SJCRH30 (cell line): ENCODE data around the gene LYAR. TPM values are rescaled to one million over a fixed set of nuclear protein-coding genes. Genes with fewer than 3 reads are reported as not detected.

Experiments
- DNase-seq, 2 experiments: peaks; one replicate each; pipeline ENCODE4 v3.0.0-alpha.2; 2015 to 2020
- H3K27ac ChIP-seq: fragments of 250-450 bp; sonication (Bioruptor Pico); 2 replicates; pipeline ENCODE4 v1.5.1; 2020; ENCODE audit warnings: mild to moderate bottlenecking, moderate library complexity
- H3K27me3 ChIP-seq: fragments of 250-450 bp; sonication (Bioruptor Pico); 2 replicates; pipeline ENCODE4 v1.5.1; 2020; ENCODE audit warnings: mild to moderate bottlenecking, moderate library complexity
- H3K36me3 ChIP-seq: fragments of 250-450 bp; sonication (Bioruptor Pico); 2 replicates; pipeline ENCODE4 v1.5.1; 2020; ENCODE audit warnings: mild to moderate bottlenecking, moderate library complexity
- H3K4me1 ChIP-seq: fragments of 250-450 bp; sonication (Bioruptor Pico); 2 replicates; pipeline ENCODE4 v1.5.1; 2020; ENCODE audit warnings: mild to moderate bottlenecking, moderate library complexity
- H3K4me3 ChIP-seq: fragments of 250-450 bp; sonication (Bioruptor Pico); 2 replicates; pipeline ENCODE4 v1.5.1; 2020; ENCODE audit warnings: mild to moderate bottlenecking, moderate library complexity
- H3K9me3 ChIP-seq: fragments of 250-450 bp; sonication (Bioruptor Pico); replicated peaks from 2 replicates; pipeline ENCODE4 v1.5.1; 2020; ENCODE audit warnings: mild to moderate bottlenecking, moderate library complexity
- total RNA-seq: library from RNA; depleted of rRNA; stranded (reverse); fragments of >200 nt; shearing (Covaris generic); gene quantifications from 2 replicates; pipeline ENCODE4 v1.2.3, GENCODE V29; 2014; rRNA removed

The LYAR gene
- total RNA-seq = 58.7 and 60.2 TPM in 2 replicates

DNA sequence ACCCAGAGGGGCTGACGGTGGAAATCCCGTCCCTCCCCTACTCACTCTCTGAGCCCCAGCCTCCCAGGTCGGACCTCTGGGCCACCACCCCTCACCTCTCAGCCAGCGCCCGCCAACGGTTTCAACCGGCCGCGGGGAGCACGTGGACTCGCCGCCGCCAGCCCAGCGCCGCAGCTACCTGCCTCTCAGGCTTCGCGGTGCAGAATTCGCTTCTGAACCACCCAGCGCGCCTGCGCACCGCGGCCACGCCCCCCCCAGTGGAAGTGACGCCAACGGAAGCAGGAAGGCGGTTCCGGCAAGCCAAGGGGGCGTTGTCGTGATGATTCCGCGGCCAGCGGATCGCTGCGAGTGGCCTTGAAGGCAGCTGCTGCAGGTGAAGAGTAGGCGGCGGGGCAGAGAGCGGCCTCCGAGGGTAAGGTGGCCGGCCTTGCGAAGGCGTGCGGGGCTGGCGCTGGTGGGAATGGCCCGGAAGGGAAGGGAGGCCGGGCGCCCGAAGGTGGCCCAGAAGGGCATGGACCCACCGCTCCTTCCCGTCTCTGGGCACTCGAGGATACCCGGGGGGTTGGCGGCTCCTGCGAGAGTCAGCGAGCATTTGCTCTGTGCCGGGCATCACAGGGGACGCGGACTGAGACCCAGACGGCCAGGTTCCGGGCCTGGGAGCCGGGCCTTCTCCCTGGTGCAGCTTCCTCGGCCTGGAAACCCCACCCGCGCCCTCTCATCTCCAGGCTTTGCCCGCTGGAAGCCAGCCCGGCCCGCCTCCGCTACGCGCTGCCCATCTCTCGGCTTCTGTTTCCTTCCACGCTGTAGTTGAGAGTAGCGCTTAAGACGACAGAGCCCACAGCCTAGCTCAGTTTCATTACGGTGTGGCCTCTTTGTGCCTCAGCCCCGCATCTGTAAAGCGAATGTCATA is at the start of gene LYAR, which contains the start of gene ZBTB49:
TSS of gene LYAR (minus strand) at position 214 of the 910 bp plus-strand sequence. CDS start 6,412 bp downstream, outside the sequence.
TSS of gene ZBTB49 (plus strand) at position 311 of the 910 bp plus-strand sequence. CDS start 9,695 bp downstream, outside the sequence.
- DNase-seq = peak; percentile 92
- Histone ChIP-seq H3K4me3 (peak within 1 kb of the TSS; percentile 77), H3K27me3 (no peaks in the 10 kb centered on the region), H3K36me3 (peaks cover 12% of the 10 kb centered on the region), H3K4me1 (peaks cover 2% of the 10 kb centered on the region; the same call in 1 of the 2 replicates), H3K9me3 (no peaks in the 10 kb centered on the region), H3K27ac (peak within 1 kb of the TSS; percentile 23; the same call in 1 of the 2 replicates)

DNA sequence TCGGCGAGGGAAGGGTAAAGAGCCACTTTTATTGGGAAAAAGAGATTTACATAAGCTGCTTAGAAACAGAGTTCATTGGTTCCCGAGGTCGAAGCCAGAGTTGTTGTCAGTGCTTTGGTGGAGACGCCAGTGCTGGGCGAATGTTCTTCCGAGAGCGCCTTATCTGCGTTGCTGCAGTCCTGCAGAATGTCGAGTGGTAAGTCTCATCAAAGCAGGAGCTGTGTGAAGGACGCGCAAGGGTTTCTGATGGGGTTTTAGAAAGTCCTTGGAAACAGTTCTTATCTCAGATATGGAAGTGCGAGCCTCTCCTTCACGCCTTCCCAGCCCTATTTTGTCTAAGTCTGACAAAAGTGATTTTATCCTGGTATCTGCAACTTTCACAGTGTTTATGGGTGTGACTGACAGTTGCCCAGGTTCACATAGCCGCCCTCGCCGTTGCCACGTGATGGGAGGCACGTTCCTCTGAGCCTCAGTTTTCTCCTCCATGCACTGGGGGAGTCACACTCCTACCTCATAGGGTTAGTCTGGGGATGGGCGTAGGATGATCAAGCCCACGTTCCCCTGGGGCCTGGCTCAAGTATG is 49.6 kb upstream of the LYAR start:
- DNase-seq = no peak
- Histone ChIP-seq H3K9me3 (no peaks in the 10 kb centered on the region), H3K4me3 (no peak overlapping the region), H3K27me3 (peaks cover 6% of the 10 kb centered on the region; the same call in 1 of the 2 replicates), H3K4me1 (no peaks in the 10 kb centered on the region), H3K27ac (no peak overlapping the region), H3K36me3 (no peaks in the 10 kb centered on the region)

DNA sequence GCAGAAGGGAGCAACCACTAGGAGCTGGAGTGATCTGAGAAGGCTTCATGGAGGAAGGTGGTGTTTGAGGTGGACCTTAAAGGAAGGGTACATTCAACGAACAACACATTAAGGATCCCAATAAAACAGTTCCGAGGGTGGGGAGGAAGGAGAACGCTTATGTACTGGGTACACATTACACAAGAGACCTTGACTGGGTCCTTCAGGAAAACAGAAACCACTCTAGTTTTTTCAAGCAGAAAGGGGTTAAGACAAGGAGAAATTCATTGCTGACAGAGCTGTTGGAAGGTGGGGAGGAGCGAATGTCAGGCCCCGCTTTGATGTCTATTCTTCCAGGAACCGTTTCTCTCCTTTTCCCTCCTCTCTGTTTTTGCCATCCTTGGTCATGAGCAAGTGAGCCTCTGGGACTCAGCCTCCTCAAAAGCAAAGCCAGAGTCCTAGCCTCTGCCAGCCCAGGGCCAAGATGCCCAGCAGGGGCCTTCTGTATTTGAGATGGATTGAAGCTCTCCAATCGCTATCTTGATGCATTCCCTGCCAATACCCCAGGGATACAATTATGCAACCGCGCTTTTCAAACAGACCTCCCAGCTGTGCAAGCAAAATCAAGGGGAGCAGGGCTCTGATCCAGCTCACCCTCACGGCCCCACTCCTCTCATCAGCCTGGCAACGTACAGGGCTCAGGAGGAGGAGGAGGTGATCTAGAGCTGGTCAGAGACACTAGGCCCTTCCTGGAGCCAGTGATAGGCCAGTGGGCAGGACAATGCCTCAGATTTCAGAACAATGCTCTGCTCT is 48.5 kb upstream of the LYAR start:
- no peaks in the 10 kb centered on the region for H3K4me1 ChIP-seq
- no peaks in the 10 kb centered on the region for H3K9me3 ChIP-seq
- H3K36me3 ChIP-seq = no peaks in the 10 kb centered on the region
- DNase-seq = no peak
- H3K4me3 ChIP-seq = no peak overlapping the region
- H3K27ac ChIP-seq = no peak overlapping the region
- H3K27me3 ChIP-seq = peaks cover 6% of the 10 kb centered on the region; the same call in 1 of the 2 replicates

DNA sequence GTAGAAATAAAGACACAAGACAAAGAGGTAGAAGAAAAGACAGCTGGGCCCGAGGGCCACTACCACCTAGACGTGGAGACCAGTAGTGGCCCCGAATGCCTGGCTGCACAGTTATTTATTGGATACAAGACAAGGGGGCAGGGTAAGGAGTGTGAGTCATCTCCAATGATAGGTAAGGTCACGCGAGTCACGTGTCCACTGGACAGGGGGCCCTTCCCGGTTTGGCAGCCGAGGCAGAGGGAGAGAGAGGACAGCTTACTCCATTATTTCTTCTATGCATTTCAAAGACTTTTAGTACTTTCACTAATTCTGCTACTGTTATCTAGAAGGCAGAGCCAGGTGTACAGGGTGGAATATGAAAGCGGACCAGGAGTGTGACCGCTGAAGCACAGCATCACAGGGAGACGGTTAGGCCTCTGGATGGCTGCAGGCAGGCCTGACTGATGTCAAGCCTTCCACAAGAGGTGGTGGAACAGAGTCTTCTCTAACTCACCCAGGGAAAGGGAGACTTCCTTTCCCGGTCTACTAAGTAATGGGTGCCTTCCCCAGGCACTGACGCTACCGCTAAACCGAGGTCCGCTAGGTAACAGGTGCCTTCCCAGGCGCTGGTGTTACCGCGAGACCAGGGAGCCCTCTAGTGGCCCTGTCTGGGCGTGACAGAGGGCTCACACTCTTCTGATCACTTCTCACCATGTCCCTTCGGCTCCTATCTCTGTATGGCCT is 45.0 kb upstream of the LYAR start:
- H3K27ac ChIP-seq = no peak overlapping the region
- no peaks in the 10 kb centered on the region for H3K27me3 ChIP-seq
- no peaks in the 10 kb centered on the region for H3K4me1 ChIP-seq
- no peak overlapping the region for H3K4me3 ChIP-seq
- peak; percentile 60 to 80 for DNase-seq
- H3K36me3 ChIP-seq = no peaks in the 10 kb centered on the region
- no peaks in the 10 kb centered on the region for H3K9me3 ChIP-seq

- H3K27me3 ChIP-seq = no peaks in the 10 kb centered on the region
- H3K9me3 ChIP-seq = no peaks in the 10 kb centered on the region
- no peaks in the 10 kb centered on the region for H3K4me1 ChIP-seq
- peak; percentile 69 to 77 for DNase-seq
- no peak overlapping the region for H3K27ac ChIP-seq
- H3K4me3 ChIP-seq = no peak overlapping the region
- H3K36me3 ChIP-seq = no peaks in the 10 kb centered on the region
Observed at GRCh38 chr4:4333265-4333706, 43.3 kb upstream of the LYAR start.

GRCh38 chr4:4332529-4332928 is 42.6 kb upstream of the LYAR start:
- Histone ChIP-seq H3K27me3 (no peaks in the 10 kb centered on the region), H3K36me3 (no peaks in the 10 kb centered on the region), H3K4me3 (no peak overlapping the region), H3K9me3 (no peaks in the 10 kb centered on the region), H3K4me1 (no peaks in the 10 kb centered on the region), H3K27ac (no peak overlapping the region)
- no peak for DNase-seq

- no peak for DNase-seq
Observed at GRCh38 chr4:4330794-4331193, 40.8 kb upstream of the LYAR start.

GRCh38 chr4:4329496-4329895 is 39.5 kb upstream of the LYAR start:
- no peak for DNase-seq

More at GRCh38 chr4:4330794-4331193, 40.8 kb upstream of the LYAR start:
- Histone ChIP-seq H3K9me3 (no peaks in the 10 kb centered on the region), H3K27me3 (no peaks in the 10 kb centered on the region), H3K4me1 (no peaks in the 10 kb centered on the region), H3K27ac (no peak overlapping the region), H3K4me3 (no peak overlapping the region), H3K36me3 (no peaks in the 10 kb centered on the region)

GRCh38 chr4:4328840-4329239 is 38.9 kb upstream of the LYAR start:
- DNase-seq = no peak

More at GRCh38 chr4:4329496-4329895, 39.5 kb upstream of the LYAR start:
- Histone ChIP-seq H3K27ac (no peak overlapping the region), H3K36me3 (no peaks in the 10 kb centered on the region), H3K9me3 (no peaks in the 10 kb centered on the region), H3K27me3 (no peaks in the 10 kb centered on the region), H3K4me3 (no peak overlapping the region), H3K4me1 (no peaks in the 10 kb centered on the region)

GRCh38 chr4:4328206-4328605 is 38.3 kb upstream of the LYAR start:
- DNase-seq = no peak
- no peaks in the 10 kb centered on the region for H3K27me3 ChIP-seq
- H3K4me3 ChIP-seq = no peak overlapping the region
- no peaks in the 10 kb centered on the region; the same call in 1 of the 2 replicates for H3K4me1 ChIP-seq
- H3K27ac ChIP-seq = no peak overlapping the region
- H3K36me3 ChIP-seq = no peaks in the 10 kb centered on the region
- no peaks in the 10 kb centered on the region for H3K9me3 ChIP-seq

More at GRCh38 chr4:4328840-4329239, 38.9 kb upstream of the LYAR start:
- H3K4me1 ChIP-seq = no peaks in the 10 kb centered on the region; the same call in 1 of the 2 replicates
- H3K36me3 ChIP-seq = no peaks in the 10 kb centered on the region
- no peak overlapping the region for H3K4me3 ChIP-seq
- H3K9me3 ChIP-seq = no peaks in the 10 kb centered on the region
- H3K27ac ChIP-seq = no peak overlapping the region
- no peaks in the 10 kb centered on the region for H3K27me3 ChIP-seq

- no peaks in the 10 kb centered on the region for H3K36me3 ChIP-seq
- H3K4me1 ChIP-seq = no peaks in the 10 kb centered on the region; the same call in 1 of the 2 replicates
- H3K27me3 ChIP-seq = no peaks in the 10 kb centered on the region
- H3K27ac ChIP-seq = no peak overlapping the region
- H3K4me3 ChIP-seq = no peak overlapping the region
- H3K9me3 ChIP-seq = no peaks in the 10 kb centered on the region
- DNase-seq = no peak
Observed at GRCh38 chr4:4327652-4328121, 37.7 kb upstream of the LYAR start.

GRCh38 chr4:4326166-4326565 is 36.2 kb upstream of the LYAR start:
- H3K9me3 ChIP-seq = no peaks in the 10 kb centered on the region
- H3K4me3 ChIP-seq = no peak overlapping the region
- H3K36me3 ChIP-seq = no peaks in the 10 kb centered on the region
- no peak overlapping the region for H3K27ac ChIP-seq
- H3K4me1 ChIP-seq = no peaks in the 10 kb centered on the region; the same call in 1 of the 2 replicates
- no peaks in the 10 kb centered on the region for H3K27me3 ChIP-seq
- DNase-seq = no peak

DNA sequence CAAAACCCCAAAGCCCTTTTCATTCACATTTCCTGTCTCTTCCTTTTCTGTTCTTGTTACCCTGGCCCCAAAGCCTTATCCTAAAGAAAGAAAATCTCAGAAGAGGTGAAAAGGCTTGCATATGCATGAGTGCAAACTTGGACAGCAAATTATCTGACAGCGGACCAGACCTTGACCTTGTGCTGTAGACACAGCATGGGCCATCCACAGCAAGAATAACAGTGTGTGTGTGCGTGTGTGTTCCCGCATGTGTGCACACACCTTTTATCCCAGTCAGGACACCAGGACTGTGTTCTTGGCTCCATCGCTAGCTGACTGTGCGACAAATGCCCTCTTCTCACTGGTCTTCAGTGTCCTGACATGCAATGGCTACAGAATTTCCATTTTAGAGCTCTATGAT is 35.4 kb upstream of the LYAR start:
- Histone ChIP-seq H3K4me1 (no peaks in the 10 kb centered on the region; the same call in 1 of the 2 replicates), H3K27ac (no peak overlapping the region), H3K36me3 (no peaks in the 10 kb centered on the region), H3K4me3 (no peak overlapping the region), H3K9me3 (no peaks in the 10 kb centered on the region), H3K27me3 (no peaks in the 10 kb centered on the region)
- DNase-seq = no peak
